ENCODE measurements around the gene CNTNAP2.

Gene CNTNAP2

GRCh38 chr7:146455091-146455655 is 338.6 kb downstream of the CNTNAP2 start:
- Histone ChIP-seq H3K9me2 (replicated peaks; ENCODE audit: insufficient read depth, low read length) (no peaks in the 10 kb centered on the region), H3F3A (ENCODE audit: insufficient read depth) (no peaks in the 10 kb centered on the region), H4K20me1 (ENCODE audit: low read depth, low read length) (no peaks in the 10 kb centered on the region), H3K4me2 (ENCODE audit: low read depth, low read length, poor library complexity, severe bottlenecking) (no peak overlapping the region), H3K9me3 (ENCODE audit: insufficient read depth, low read length) (no peaks in the 10 kb centered on the region; the same call in 1 of the 2 replicates), H3K9ac (ENCODE audit: low read length) (no peak overlapping the region), H3K4me3 (ENCODE audit: insufficient read depth, low read length, poor library complexity, severe bottlenecking) (no peak overlapping the region), H3K36me3 (ENCODE audit: low read length) (no peaks in the 10 kb centered on the region), H3K27me3 (ENCODE audit: low read length) (no peaks in the 10 kb centered on the region), H3K27ac (ENCODE audit: low read depth, low read length) (no peak overlapping the region), H3K79me2 (ENCODE audit: insufficient read depth, low read length) (no peaks in the 10 kb centered on the region), H2AFZ (ENCODE audit: low read depth, low read length, severe bottlenecking) (no peak overlapping the region)
- TF ChIP-seq, protein P1, sequence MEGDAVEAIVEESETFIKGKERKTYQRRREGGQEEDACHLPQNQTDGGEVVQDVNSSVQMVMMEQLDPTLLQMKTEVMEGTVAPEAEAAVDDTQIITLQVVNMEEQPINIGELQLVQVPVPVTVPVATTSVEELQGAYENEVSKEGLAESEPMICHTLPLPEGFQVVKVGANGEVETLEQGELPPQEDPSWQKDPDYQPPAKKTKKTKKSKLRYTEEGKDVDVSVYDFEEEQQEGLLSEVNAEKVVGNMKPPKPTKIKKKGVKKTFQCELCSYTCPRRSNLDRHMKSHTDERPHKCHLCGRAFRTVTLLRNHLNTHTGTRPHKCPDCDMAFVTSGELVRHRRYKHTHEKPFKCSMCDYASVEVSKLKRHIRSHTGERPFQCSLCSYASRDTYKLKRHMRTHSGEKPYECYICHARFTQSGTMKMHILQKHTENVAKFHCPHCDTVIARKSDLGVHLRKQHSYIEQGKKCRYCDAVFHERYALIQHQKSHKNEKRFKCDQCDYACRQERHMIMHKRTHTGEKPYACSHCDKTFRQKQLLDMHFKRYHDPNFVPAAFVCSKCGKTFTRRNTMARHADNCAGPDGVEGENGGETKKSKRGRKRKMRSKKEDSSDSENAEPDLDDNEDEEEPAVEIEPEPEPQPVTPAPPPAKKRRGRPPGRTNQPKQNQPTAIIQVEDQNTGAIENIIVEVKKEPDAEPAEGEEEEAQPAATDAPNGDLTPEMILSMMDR (IDR thresholded peaks at IDR 0.05; ENCODE audit: insufficient read depth, low read length, poor library complexity, severe bottlenecking): no peak

DNA sequence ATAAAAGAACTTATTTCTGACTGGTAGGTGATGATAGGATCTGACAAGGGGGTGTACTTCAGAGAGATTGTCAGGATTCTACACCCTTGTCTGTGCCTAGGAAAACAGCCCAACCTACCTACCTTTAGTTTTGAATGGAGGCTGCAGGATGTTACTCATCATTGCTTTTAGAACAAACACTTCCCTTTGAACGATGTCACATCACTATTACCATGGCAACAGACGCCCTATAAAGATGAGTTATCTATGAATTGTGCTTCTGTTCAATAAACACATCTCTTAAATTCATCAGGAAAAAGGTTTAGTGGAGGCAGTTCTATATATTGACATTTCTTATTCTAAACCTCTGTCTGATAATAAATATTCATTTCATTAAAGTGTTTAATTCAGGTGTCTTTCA is 362.4 kb downstream of the CNTNAP2 start:
- H3K9me3 ChIP-seq (ENCODE audit: insufficient read depth, low read length): no peaks in the 10 kb centered on the region
- no peaks in the 10 kb centered on the region for H3F3A ChIP-seq (ENCODE audit: insufficient read depth)
- H3K27me3 ChIP-seq (ENCODE audit: low read length): no peaks in the 10 kb centered on the region
- no peak overlapping the region for H3K4me3 ChIP-seq (ENCODE audit: insufficient read depth, low read length, poor library complexity, severe bottlenecking)
- no peaks in the 10 kb centered on the region for H3K79me2 ChIP-seq (ENCODE audit: insufficient read depth, low read length)
- H3K27ac ChIP-seq (ENCODE audit: low read depth, low read length): no peak overlapping the region
- no peaks in the 10 kb centered on the region for H4K20me1 ChIP-seq (ENCODE audit: low read depth, low read length)
- no peak overlapping the region for H3K9ac ChIP-seq (ENCODE audit: low read length)
- H3K4me2 ChIP-seq (ENCODE audit: low read depth, low read length, poor library complexity, severe bottlenecking): no peak overlapping the region
- no peaks in the 10 kb centered on the region for H3K9me2 ChIP-seq (replicated peaks; ENCODE audit: insufficient read depth, low read length)
- TF ChIP-seq EZH2phosphoT487 (conservative IDR thresholded peaks at IDR 0.05; ENCODE audit: low read length): no peak
- TF ChIP-seq, protein P1 (IDR thresholded peaks at IDR 0.05; ENCODE audit: insufficient read depth, low read length, poor library complexity, severe bottlenecking): no peak
- H2AFZ ChIP-seq (ENCODE audit: low read depth, low read length, severe bottlenecking): no peak overlapping the region
- H3K36me3 ChIP-seq (ENCODE audit: low read length): no peaks in the 10 kb centered on the region

- Histone ChIP-seq H4K20me1 (ENCODE audit: low read depth, low read length) (no peaks in the 10 kb centered on the region), H3K36me3 (ENCODE audit: low read length) (no peaks in the 10 kb centered on the region), H3K9me3 (ENCODE audit: insufficient read depth, low read length) (peaks cover 5% of the 10 kb centered on the region; the same call in 1 of the 2 replicates), H3K79me2 (ENCODE audit: insufficient read depth, low read length) (no peaks in the 10 kb centered on the region), H3K27ac (ENCODE audit: low read depth, low read length) (no peak overlapping the region), H3K9ac (ENCODE audit: low read length) (no peak overlapping the region), H3K4me2 (ENCODE audit: low read depth, low read length, poor library complexity, severe bottlenecking) (no peak overlapping the region), H3K9me2 (replicated peaks; ENCODE audit: insufficient read depth, low read length) (no peaks in the 10 kb centered on the region), H2AFZ (ENCODE audit: low read depth, low read length, severe bottlenecking) (no peak overlapping the region), H3F3A (ENCODE audit: insufficient read depth) (no peaks in the 10 kb centered on the region), H3K4me3 (ENCODE audit: insufficient read depth, low read length, poor library complexity, severe bottlenecking) (no peak overlapping the region), H3K27me3 (ENCODE audit: low read length) (no peaks in the 10 kb centered on the region)
- no peak for TF ChIP-seq EZH2phosphoT487 (conservative IDR thresholded peaks at IDR 0.05; ENCODE audit: low read length)
- TF ChIP-seq, protein P1 (IDR thresholded peaks at IDR 0.05; ENCODE audit: insufficient read depth, low read length, poor library complexity, severe bottlenecking): no peak
Observed at GRCh38 chr7:146486519-146486918, 369.9 kb downstream of the CNTNAP2 start.
